HG02981 (cell line): ENCODE results near the gene CLIC4.
"Not testable (repeated sequence)": the region's sequence is repeated elsewhere in the genome, so short reads cannot be mapped to it uniquely, and the experiment has no call there.

ENCODE experiments used
- ATAC-seq: cut with Tn5 transposase; IDR thresholded peaks from one replicate; pipeline ENCODE4 v1.9.1; 2021; ENCODE audit warnings: mild to moderate bottlenecking, moderate library complexity; ENCODE audit not compliant: unreplicated experiment

CLIC4 gene

GRCh38 chr1:24717887-24718650 is 27.2 kb upstream of the CLIC4 start:
- no peak for ATAC-seq

DNA sequence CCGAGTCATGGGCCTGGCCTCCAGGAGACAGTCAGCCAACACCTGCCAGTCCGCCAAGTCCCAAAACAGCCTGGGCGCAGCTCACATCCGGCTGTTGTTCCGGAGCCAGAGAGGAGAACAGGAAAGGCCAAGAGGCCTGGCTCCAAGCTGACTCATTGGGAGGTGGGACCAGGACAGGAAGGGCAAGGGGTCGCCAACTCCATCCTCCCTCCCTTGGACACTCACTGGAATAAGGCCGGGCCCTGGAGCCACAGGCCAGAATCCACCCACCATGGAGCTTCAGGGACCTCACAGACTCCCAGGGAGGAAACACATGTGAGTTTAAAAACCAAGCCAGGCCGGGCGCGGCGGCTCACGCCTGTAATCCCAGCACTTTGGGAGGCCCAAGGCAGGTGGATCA is 25.1 kb upstream of the CLIC4 start:
- no peak for ATAC-seq

DNA sequence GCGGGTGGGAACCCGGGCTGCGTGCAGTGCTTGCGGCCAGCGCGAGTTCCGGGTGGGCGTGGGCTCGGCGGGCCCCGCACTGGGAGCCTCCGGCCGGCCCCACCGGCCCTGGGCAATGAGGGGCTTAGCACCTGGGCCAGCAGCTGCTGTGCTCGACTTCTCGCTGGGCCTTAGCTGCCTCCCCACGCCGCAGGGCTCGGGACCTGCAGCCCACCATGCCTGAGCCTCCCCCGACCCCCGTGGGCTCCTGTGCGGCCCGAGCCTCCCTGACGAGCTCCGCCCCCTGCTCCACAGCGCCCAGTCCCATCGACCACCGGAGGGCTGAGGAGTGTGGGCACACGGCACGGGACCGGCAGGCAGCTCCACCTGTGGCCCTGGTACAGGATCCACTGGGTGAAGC is 23.7 kb upstream of the CLIC4 start:
- no peak for ATAC-seq

DNA sequence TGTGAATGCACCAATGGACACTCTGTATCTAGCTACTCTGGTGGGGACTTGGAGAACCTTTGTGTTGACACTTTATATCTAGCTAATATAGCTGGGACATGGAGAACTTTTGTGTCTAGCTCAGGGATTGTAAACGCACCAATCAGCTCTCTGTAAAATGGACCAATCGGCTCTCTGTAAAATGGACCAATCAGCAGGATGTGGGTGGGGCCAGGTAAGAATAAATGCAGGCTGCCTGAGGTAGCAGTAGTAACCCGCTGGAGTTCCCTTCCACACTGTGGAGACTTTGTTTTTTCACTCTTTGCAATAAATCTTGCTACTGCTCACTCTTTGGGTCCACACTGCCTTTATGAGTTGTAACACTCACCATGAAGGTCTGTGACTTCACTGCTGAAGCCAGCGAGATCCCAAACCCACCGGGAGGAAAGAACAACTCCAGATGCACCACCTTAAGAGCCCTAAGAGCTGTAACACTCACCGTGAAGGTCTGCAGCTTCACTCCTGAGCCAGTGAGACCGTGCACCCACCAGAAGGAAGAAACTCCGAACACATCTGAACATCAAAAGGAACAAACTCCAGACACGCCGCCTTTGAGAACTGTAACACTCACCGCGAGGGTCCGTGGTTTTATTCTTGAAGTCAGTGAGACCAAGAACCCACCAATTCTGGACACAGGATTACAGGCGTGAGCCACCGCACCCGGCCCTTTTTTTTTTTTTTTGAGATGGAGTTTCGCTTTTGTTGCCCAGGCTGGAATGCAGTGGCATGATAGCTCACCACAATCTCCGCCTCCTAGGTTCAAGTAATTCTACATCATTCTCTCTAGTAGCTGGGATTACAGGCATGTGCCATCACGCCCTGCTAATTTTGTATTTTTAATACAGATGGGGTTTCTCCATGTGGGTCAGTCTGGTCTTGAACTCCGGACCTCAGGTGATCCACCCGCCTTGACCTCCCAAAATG is 22.9 kb upstream of the CLIC4 start:
- not testable (repeated sequence) for ATAC-seq

DNA sequence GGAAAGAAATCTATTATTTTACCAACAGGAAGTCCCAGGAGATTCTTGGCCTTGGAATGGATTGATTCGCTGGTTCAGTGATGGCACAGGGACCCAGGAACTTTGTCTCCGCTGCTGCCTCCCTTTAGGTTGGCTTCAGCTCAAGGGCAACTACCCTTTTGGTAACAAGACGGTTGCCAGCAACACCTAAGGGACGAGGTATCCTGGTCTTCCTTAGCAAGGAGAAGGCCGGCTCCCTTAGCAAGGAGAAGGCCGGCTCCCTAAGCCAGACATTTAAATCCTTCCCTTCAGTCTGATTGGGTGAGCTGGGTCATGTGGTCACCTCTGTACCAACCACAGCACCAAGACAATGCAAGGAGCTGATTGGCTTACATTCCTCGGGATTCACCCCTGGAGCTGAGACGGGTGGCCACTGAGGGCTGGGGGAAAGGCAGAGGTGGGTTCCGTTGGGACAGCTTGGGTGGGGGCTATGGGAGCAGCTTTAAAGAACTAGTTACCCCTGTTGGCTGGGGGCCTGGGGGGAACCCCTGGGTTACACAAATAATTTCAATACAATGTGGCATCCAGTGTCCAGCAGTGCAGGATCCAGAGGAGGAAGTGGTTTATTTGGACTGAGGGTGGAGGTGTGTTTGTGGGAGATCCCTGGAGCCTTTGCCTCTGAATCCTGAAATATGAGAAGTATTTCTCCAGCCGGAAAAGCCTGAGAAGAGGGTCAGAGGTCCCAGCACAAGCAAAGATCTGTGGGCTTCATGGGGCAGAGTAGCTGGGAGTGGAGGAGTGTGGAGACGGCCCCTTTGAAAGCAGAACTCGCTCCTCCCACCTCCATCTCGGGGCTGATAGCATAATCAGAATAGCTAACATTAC is 20.7 kb upstream of the CLIC4 start:
- ATAC-seq = no peak

- ATAC-seq = no peak
Measured at GRCh38 chr1:24725209-24725651, 20.0 kb upstream of the CLIC4 start.

DNA sequence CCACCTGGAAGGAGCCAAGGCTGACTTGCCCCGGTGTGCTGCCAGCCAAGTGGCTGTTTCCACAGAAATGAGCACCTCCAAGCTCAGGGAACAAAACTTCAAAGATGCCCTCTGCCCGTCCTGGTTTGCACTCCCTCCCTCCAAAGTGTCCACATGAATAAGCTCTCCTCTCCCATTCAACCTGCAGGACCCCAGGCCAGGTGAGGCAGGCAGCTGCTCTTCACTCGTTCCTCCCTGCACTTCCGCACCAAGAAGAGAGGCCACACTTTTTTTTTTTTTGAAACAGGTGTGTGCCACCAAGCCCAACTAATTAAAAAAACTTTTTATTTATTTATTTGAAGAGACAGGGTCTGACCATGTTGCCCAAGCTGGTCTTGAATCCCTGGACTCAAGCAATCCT is 18.5 kb upstream of the CLIC4 start:
- no peak for ATAC-seq

DNA sequence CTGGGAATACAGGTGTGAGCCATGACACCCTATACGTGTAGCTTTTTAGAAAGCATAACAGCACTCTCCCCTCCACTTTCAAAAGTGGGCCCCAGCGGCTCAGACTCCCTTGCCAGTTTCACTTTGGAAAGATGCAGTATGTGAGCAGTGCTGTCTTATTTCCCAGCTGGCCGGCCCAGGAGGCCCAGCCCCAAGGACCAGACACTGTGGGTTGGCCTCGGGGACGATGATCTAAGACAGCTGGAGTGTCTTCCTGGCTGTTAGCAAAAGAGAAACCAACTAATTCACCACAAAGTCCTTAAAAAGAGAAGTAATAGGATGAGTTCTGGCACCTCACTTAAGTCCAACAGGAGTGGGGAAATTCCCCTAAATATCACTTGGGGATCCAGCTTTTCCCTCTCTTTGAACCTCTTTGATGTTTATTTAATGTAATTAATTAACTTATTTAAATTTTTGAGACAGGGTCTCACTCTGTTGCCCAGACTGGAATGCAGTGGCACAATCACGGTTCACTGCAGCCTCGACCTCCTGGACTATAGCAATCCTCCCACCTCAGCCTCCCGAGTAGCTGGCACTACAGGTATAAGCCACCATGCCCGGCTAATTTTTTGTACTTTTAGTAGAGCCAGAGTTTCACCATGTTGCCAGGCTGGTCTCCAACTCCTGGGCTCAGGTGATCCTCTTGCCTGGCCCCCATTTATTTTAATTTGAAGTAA is 17.6 kb upstream of the CLIC4 start:
- ATAC-seq = peak; percentile 76

DNA sequence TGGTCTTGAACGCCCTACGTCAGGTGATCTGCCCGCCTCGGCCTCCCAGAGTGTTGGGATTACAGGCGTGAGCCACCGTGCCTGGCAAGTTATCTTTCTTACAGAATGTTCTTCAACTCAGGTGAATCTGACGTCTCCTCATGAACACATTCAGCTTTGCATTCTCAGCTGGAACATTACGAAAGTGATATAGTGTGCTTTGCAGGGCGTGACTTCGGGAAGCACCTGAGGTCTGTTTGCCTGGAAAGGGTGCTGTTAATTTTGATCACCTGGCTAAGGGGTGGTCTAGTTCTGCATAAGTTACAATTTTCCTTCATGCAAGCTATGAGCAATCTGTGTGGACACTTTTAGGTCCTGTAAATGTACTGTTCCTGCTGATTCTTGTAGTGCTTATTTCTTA is 16.3 kb upstream of the CLIC4 start:
- no peak for ATAC-seq

DNA sequence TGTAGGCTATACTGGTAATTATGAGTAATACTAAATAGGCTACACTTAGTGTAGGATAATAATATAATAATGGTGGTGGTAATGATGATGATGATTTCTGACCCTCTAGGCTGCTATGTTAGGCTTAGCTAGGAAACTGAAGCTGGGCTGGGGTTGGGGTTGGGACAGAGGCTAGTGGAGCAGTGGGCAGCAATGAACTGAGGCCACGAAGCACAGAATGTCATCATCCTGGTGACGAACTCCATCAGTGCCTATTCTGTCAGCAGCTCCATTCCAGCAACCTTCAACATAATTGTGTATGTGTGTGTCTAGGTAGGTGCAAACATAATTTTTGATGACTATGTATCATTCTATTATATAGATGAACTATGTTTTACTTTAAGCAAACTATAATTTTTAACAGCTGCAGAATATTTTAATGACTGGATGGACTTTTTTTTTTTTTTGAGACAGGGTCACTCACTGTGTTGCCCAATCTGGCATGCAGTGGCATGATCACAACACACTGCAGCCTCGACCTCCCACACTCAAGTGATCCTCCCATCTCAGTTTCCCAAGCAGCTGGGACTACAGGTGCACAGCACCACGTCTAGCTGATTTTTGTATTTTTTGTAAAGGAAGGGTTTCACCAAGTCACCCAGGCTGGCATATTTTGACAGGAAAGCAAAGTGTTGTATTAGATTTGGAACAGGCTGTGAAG is 12.9 kb upstream of the CLIC4 start:
- ATAC-seq = no peak

- peak; percentile 59 for ATAC-seq
Measured at GRCh38 chr1:24733342-24733741, 11.9 kb upstream of the CLIC4 start.

- no peak for ATAC-seq
Measured at GRCh38 chr1:24735156-24735508, 10.1 kb upstream of the CLIC4 start.

DNA sequence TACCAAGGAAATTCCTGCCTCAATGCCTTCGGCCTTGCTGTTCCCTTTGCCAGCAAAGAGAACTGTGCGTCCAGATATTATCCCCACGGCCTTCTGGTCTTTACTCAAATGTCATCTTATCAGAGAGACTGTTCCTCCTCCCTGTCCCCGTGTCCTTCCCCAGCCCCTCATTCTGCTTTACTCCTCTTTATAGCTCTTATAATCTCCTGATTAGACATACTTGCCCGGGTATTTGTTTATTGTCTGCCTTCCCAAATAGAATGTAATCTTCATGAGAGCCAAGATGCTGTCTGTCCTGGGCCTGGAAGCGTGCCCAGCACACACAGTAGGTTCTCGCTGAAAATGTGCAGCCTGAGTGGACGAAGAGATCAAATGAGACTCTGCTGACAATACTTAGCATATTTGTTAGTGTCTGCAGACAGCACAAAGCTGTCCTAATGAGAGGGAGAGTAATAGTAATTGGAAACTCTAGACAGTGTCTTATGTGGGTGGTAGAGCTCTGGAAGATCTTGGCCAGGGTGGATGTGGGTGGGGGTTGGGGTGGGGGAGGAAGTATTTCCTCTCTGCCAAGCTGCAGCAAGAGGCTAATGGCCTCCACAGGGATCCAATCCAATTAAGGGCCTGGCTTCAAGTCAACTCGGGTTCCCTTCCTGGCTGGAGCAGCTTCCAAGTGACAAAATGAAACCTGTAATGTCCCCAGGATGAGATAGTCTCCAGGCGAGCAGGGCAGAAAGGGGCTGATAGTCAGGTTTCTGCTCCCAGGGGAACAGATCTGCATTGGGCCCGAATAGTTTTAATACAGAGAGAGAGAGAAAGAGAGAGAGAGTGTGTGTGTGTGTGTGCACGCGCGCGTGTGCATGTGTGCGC is 9.5 kb upstream of the CLIC4 start:
- ATAC-seq = no peak

GRCh38 chr1:24737368-24738117 is 7.7 kb upstream of the CLIC4 start:
- no peak for ATAC-seq

- ATAC-seq = no peak
Measured at GRCh38 chr1:24739241-24739640, 6.0 kb upstream of the CLIC4 start.

- no peak for ATAC-seq
Measured at GRCh38 chr1:24742090-24742938, 2.9 kb upstream of the CLIC4 start.
